ENCODE measurements around the gene ATG7.
"Not testable (repeated sequence)": the region's sequence is repeated elsewhere in the genome, so short reads cannot be mapped to it uniquely, and the experiment has no call there.

ATG7 gene

DNA sequence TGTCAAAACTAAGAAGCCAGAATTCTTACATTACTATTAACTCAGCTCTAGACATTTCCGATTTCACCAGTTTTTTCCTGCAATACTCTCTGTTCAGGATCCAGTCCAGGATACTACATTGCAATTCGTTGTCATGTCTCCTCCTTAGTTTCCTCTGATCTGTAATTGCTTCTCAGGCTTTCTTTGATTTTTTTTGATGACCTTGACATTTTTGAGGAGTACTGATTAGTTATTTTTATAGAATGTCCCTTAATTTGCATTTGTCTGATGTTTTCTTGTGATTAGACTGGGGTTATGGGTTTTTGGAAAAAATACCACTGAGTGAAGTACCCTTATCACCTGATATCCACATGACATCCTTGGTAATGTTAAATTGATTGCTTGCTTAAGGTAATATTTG is 57.6 kb downstream of the ATG7 start:
- Mint-ChIP-seq H3K27ac (no peak overlapping the region), H3K4me1 (ENCODE audit: low read depth) (peaks cover 21% of the 10 kb centered on the region), H3K27me3 (no peaks in the 10 kb centered on the region), H3K4me3 (no peak overlapping the region), H3K9me3 (no peaks in the 10 kb centered on the region), H3K36me3 (ENCODE audit: low read depth) (peaks cover 86% of the 10 kb centered on the region)
- DNase-seq = no peak

DNA sequence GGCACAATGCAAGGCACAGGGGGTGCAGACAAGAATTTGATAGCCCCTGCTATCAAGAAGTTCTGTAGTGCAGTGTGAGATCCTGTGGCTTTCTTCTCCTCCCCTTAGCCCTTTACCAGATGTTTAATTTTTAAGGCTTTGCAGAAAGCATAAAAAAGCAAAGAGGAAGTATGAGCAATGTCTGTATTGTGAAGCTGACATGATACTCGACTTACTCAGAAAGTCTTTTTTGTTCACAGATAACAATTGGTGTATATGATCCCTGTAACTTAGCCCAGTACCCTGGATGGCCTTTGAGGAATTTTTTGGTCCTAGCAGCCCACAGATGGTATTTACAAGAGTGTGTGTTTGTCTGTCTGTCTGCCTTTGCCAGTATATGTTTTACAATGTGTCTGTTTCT is 58.9 kb downstream of the ATG7 start:
- Mint-ChIP-seq H3K27ac (peak overlapping the region; percentile 63), H3K4me1 (ENCODE audit: low read depth) (peaks cover 24% of the 10 kb centered on the region), H3K27me3 (no peaks in the 10 kb centered on the region), H3K4me3 (no peak overlapping the region), H3K9me3 (no peaks in the 10 kb centered on the region), H3K36me3 (ENCODE audit: low read depth) (peaks cover 87% of the 10 kb centered on the region)
- DNase-seq = no peak

DNA sequence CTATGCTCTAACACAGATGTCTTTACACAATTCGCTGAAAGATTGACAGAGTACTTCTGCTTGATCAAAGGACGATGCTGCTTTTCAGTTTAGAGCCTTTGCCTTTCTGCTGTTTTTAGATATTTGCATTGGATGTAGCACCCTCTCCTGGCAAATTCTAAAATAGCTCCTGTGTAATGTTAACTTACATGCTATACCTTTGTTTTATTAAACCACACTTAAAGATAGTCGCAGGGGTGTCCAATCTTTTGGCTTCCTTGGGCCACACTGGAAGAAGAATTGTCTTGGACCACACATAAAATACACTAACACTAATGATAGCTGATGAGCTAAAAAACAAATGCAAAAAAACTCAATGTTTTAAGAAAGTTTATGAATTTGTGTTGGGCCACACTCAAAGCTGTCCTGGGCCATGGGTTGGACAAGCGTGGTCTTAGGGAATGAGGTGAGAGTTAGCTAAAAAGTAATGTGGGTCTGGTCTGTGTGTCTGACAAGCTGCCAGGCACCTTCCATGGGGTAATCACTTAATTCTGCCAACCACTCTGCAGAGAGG is 62.9 kb downstream of the ATG7 start:
- Mint-ChIP-seq H3K36me3 (ENCODE audit: low read depth) (peaks cover 69% of the 10 kb centered on the region), H3K27me3 (no peaks in the 10 kb centered on the region), H3K27ac (no peak overlapping the region), H3K9me3 (no peaks in the 10 kb centered on the region), H3K4me1 (ENCODE audit: low read depth) (peaks cover 15% of the 10 kb centered on the region), H3K4me3 (no peak overlapping the region)
- DNase-seq = no peak

DNA sequence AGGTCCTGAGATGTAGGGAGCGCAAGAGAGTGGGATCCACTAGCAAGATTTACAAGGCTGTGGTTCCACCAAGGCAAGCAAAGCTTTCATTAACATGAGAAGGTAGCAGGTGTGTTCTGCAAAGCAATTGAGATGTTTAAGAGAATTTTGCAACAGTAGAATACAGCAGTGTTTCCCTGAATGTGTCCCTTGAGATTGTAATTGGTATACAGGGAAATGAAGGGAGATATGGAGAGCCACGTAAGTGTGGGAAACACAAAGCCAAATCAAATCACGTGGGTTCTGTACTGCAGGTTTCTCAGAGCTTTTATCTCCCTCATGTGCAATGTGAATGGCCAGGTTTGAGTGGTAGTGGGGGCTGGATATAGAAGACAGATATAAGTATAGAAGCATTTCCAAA is 67.3 kb downstream of the ATG7 start:
- Mint-ChIP-seq H3K36me3 (ENCODE audit: low read depth) (peaks cover 75% of the 10 kb centered on the region), H3K4me1 (ENCODE audit: low read depth) (peaks cover 4% of the 10 kb centered on the region), H3K4me3 (no peak overlapping the region), H3K27ac (no peak overlapping the region), H3K27me3 (no peaks in the 10 kb centered on the region), H3K9me3 (no peaks in the 10 kb centered on the region)
- no peak for DNase-seq

DNA sequence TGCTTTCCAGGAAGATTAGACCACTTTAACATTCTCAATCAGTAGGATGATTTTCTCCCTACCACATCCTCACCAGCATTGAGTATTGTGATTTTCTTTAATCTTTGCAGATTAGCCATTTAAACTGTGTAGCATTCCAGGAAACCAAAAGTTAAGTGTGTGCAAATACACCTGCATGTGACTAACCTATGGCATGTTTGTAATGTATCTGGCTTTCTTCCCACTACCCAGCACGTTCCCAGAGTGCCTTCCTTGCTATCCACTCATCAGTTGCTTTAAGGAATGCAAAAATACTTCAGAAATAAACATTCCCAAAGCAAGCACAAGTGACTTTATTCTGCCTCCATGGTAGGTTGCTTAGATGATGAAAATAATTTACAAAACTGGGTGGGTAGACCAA is 74.2 kb downstream of the ATG7 start:
- Mint-ChIP-seq H3K27me3 (no peaks in the 10 kb centered on the region), H3K36me3 (ENCODE audit: low read depth) (peaks cover 91% of the 10 kb centered on the region), H3K4me3 (no peak overlapping the region), H3K27ac (no peak overlapping the region), H3K4me1 (ENCODE audit: low read depth) (no peaks in the 10 kb centered on the region), H3K9me3 (peaks cover 7% of the 10 kb centered on the region)
- DNase-seq = no peak

DNA sequence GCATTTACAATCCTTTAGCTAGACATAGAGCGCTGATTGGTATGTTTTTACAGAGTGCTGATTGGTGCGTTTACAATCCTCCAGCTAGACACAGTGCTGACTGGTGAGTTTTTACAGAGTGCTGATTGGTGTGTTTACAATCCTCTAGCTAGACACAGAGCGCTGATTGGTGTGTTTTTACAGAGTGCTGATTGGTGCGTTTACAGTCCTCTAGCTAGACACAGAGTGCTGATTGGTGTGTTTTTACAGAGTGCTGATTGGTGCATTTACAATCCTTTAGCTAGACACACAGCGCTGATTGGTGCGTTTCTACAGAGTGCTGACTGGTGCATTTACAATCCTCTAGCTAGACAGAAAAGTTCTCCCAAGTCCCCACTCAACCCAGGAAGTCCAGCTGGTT is 76.7 kb downstream of the ATG7 start:
- H3K9me3 Mint-ChIP-seq; H3K27me3 Mint-ChIP-seq; DNase-seq; H3K4me3 Mint-ChIP-seq; H3K27ac Mint-ChIP-seq; H3K4me1 Mint-ChIP-seq (ENCODE audit: low read depth): not testable (repeated sequence)
- peaks cover 91% of the 10 kb centered on the region for H3K36me3 Mint-ChIP-seq (ENCODE audit: low read depth)

DNA sequence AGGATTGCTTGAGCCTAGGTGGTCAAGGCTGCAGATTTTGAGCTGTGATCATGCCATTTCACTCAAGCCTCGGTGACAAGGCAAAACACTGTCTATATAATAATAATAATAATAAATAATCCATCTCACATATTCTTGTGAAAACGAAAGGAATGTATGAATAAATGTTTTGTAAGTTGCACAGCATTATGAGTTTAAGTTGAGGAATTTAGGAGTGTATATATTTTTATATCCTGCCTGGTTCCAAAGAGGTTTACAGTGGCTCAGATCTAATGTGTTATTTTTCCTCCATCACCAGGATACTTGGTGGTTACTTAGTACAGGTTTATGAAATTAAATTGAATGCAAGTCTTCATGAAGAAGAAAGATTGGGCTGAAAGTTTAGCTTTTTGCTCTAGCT is 77.2 kb downstream of the ATG7 start:
- no peaks in the 10 kb centered on the region for H3K27me3 Mint-ChIP-seq
- no peaks in the 10 kb centered on the region for H3K4me1 Mint-ChIP-seq (ENCODE audit: low read depth)
- DNase-seq = no peak
- peaks cover 88% of the 10 kb centered on the region for H3K36me3 Mint-ChIP-seq (ENCODE audit: low read depth)
- peaks cover 7% of the 10 kb centered on the region for H3K9me3 Mint-ChIP-seq
- H3K27ac Mint-ChIP-seq = no peak overlapping the region
- H3K4me3 Mint-ChIP-seq = no peak overlapping the region

DNA sequence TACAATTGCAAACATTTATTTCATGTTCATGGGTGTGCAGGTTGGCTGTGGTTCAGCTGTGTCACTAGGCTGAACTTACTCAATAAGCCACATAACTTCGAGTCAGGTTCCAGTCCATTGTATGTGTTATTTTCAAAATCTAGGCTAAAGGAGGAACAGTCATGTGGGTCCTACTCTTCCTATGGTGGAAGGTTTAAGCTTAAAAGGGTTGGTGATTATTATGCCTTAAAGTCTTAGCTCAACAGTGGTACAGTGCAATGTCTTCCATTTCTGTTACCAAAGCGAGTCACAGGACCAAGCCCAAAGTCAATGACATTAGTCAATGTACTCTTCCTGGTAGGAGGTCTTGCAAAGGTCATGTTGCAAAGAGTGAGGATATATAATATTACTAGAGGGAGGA is 78.2 kb downstream of the ATG7 start:
- no peaks in the 10 kb centered on the region for H3K4me1 Mint-ChIP-seq (ENCODE audit: low read depth)
- H3K9me3 Mint-ChIP-seq = peaks cover 7% of the 10 kb centered on the region
- H3K27me3 Mint-ChIP-seq = no peaks in the 10 kb centered on the region
- DNase-seq = no peak
- no peak overlapping the region for H3K27ac Mint-ChIP-seq
- H3K36me3 Mint-ChIP-seq (ENCODE audit: low read depth) = peaks cover 89% of the 10 kb centered on the region
- no peak overlapping the region for H3K4me3 Mint-ChIP-seq

DNA sequence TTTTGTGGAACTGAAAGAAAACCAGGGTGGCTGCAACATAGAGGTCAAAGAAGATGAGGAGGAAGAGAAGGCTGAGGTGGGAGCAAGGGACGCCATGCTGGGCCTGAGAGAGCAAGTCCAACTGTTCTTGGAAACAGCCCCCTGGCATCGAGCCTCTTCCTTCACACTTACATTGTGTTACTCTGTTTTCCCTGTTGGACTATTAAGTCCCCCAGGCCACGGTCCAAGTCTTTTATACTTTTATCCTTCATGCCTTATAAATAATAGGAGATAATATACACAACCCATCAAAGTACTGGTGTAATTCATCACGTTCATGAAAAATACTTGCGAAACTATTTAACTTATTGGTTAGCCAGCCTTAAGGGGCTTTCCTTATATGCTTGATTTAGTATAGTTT is 79.3 kb downstream of the ATG7 start:
- Mint-ChIP-seq H3K36me3 (ENCODE audit: low read depth) (peaks cover 85% of the 10 kb centered on the region), H3K4me3 (no peak overlapping the region), H3K9me3 (peaks cover 7% of the 10 kb centered on the region), H3K27me3 (no peaks in the 10 kb centered on the region), H3K27ac (no peak overlapping the region), H3K4me1 (ENCODE audit: low read depth) (no peaks in the 10 kb centered on the region)
- DNase-seq = no peak

DNA sequence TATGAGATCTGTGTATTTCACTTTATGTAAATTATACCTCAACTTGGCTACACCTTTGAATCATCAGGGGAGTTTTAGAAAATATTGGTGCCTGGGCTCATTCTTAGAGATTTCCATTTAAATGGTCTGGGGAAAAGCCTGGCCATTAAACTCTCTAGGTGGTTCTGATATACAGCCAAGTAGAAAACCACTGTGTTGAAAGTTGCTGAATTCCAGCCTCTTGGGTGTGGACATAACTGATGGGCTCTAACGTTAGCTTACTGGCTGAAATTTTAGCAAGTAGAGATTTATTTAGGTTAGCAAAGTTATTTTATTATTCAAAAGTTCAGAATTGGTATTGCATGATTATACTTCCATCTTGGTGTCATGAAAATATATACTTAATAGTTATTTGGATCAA is 84.1 kb downstream of the ATG7 start:
- H3K4me3 Mint-ChIP-seq = no peak overlapping the region
- DNase-seq = no peak
- no peak overlapping the region for H3K27ac Mint-ChIP-seq
- peaks cover 84% of the 10 kb centered on the region for H3K36me3 Mint-ChIP-seq (ENCODE audit: low read depth)
- no peaks in the 10 kb centered on the region for H3K27me3 Mint-ChIP-seq
- no peaks in the 10 kb centered on the region for H3K4me1 Mint-ChIP-seq (ENCODE audit: low read depth)
- H3K9me3 Mint-ChIP-seq = no peaks in the 10 kb centered on the region

DNA sequence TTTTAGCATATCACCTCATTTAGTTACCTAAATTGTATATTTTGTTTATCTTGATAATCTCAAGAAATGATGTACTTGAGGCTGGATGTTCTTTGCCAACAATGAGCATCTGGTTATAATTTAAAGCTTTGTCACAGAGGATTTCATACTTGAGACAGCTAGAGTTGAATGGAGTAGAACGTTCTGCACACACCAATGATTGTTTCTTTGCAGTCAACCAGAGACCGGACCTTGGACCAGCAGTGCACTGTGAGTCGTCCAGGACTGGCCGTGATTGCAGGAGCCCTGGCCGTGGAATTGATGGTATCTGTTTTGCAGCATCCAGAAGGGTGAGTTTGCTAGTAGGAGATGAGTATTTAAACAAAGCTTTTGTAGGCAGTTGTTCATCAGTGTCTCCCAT is 90.4 kb downstream of the ATG7 start:
- H3K27ac Mint-ChIP-seq = peak overlapping the region; percentile 80
- peaks cover 23% of the 10 kb centered on the region for H3K4me1 Mint-ChIP-seq (ENCODE audit: low read depth)
- no peaks in the 10 kb centered on the region for H3K27me3 Mint-ChIP-seq
- no peaks in the 10 kb centered on the region for H3K9me3 Mint-ChIP-seq
- H3K4me3 Mint-ChIP-seq = no peak overlapping the region
- DNase-seq = no peak
- H3K36me3 Mint-ChIP-seq (ENCODE audit: low read depth) = peaks cover 99% of the 10 kb centered on the region

DNA sequence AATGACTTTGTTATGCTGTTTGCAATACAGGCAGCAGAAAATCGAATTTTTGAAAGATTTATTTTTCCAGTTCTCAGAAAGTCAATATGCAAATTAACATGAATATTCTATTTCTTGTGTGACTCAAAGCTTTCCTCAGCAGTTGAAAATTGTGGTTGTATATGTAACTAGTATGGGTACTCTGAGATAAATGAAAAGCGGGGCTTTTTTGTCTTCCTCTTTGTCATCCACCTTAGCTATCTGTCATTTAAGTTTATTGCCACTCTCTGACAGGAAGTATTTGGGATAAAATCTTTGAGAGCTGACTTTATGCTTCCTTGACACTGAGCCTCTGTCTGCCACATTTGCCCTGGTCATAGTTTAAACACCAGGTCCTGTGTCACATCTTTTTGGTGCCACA is 91.5 kb downstream of the ATG7 start:
- peaks cover 23% of the 10 kb centered on the region for H3K4me1 Mint-ChIP-seq (ENCODE audit: low read depth)
- no peaks in the 10 kb centered on the region for H3K27me3 Mint-ChIP-seq
- no peaks in the 10 kb centered on the region for H3K9me3 Mint-ChIP-seq
- DNase-seq = no peak
- H3K27ac Mint-ChIP-seq = peak overlapping the region; percentile 80
- H3K36me3 Mint-ChIP-seq (ENCODE audit: low read depth) = peaks cover 96% of the 10 kb centered on the region
- H3K4me3 Mint-ChIP-seq = no peak overlapping the region

DNA sequence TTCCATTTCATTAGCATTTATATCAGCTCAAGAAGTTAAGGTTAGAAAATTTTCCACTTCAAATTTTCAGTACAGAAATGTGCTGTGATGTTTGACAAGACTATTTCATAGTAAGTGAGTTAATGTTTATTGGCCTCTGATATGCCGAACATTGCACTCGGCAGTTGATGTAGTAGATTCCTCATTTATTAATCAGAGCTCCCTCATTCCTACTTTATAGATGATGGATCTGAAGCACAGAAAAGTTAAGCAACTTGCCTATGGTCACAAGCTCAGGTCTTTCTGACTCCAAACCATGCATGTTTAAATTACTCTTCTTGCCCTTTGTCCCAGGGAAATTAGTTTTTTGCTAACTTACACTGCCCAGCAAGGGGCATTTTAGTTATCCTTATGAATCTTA is 92.0 kb downstream of the ATG7 start:
- H3K27ac Mint-ChIP-seq = peak overlapping the region; percentile 80
- DNase-seq = no peak
- H3K4me1 Mint-ChIP-seq (ENCODE audit: low read depth) = peaks cover 23% of the 10 kb centered on the region

DNA sequence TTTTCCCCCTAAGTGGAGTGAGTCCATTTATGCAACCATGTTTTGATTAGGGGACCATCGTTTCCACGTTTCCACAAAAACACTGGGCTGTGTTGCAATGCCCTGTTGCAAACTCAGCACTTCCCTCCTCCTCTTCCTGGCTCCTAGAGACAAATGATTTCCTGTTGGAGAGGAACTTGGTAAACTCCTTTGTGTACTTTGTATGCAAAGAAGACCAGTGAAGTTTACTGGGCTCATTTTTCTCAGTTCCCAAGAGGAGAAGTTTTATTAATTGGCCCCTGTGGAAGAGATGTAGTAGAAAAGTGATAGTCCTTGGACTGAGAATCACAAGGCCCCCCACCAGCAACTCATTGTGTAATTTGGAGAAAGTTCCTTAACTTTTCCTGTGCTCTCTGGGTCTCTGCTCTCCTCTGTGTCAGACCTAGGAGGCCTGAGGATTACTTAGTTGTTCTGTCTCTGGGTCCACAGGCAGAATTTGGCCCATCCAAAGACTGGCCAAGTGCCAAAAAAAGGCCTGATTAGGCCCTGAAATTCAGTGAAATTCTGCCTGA is 95.0 kb downstream of the ATG7 start:
- Mint-ChIP-seq H3K9me3 (no peaks in the 10 kb centered on the region), H3K36me3 (ENCODE audit: low read depth) (peaks cover 97% of the 10 kb centered on the region), H3K4me3 (no peak overlapping the region), H3K27me3 (no peaks in the 10 kb centered on the region), H3K27ac (no peak overlapping the region), H3K4me1 (ENCODE audit: low read depth) (peaks cover 23% of the 10 kb centered on the region)
- no peak for DNase-seq

More for the DNA sequence above, 92.0 kb downstream of the ATG7 start:
- H3K4me3 Mint-ChIP-seq = no peak overlapping the region
- no peaks in the 10 kb centered on the region for H3K9me3 Mint-ChIP-seq
- peaks cover 96% of the 10 kb centered on the region for H3K36me3 Mint-ChIP-seq (ENCODE audit: low read depth)
- H3K27me3 Mint-ChIP-seq = no peaks in the 10 kb centered on the region

DNA sequence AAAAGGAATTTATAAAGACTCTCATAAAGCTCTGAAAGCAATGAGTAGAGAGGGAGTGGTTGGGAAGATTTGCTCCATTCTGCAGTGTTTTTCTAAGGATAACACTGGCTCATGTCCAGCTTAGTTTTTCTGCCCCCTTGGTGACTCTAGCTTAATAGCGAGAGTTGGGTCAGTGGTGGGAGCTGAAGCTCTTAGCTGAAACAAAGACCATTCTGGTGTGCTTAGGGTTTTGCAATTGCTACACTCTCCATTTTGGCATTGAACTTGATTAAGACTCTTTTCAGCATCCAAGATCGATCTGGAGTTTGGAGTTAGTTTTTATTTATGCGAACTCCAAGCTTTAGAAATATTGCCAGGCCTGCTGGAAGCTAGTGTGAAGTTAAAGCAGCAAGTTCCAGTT is 98.0 kb downstream of the ATG7 start:
- Mint-ChIP-seq H3K4me3 (no peak overlapping the region), H3K27ac (no peak overlapping the region), H3K4me1 (ENCODE audit: low read depth) (peaks cover 4% of the 10 kb centered on the region), H3K36me3 (ENCODE audit: low read depth) (peaks cover 91% of the 10 kb centered on the region), H3K27me3 (no peaks in the 10 kb centered on the region), H3K9me3 (no peaks in the 10 kb centered on the region)
- DNase-seq = no peak

DNA sequence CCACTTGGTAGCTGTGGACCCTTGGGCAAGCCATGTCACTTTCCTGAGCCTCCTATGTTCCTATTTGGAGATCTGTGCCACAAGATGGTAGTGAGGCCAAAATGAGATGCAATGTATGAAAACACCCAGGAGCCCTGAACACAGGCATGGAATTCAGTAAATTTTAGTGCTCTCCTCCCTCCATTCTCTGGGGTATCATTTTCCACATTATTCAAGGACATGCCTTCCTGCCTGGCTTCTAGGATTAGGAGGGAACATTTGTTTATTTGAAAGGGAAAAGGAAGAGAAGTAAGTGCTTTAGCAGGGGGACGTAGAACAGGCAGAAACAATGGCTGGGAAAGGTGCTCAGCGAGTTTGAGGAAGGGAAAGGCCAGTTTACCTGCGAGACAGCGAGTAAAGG is 98.8 kb downstream of the ATG7 start:
- Mint-ChIP-seq H3K27me3 (no peaks in the 10 kb centered on the region), H3K4me1 (ENCODE audit: low read depth) (no peaks in the 10 kb centered on the region), H3K9me3 (no peaks in the 10 kb centered on the region), H3K36me3 (ENCODE audit: low read depth) (peaks cover 86% of the 10 kb centered on the region), H3K27ac (no peak overlapping the region), H3K4me3 (no peak overlapping the region)
- no peak for DNase-seq
